Spinal cord (tissue), 10 donors: ENCODE results near the gene ANKH. TPM values are rescaled to one million over a fixed set of nuclear protein-coding genes. Genes with fewer than 3 reads are reported as not detected.
A peak's percentile ranks its signal among the peaks of the same experiment; 100 is the strongest.

Experiments
- DNase-seq, 6 donors: peaks; one replicate each; pipeline versions ENCODE4 v3.0.0 to v3.0.0-alpha.2; 2013 to 2015; ENCODE audit warnings: low spot score in 6 of 6, low read depth in 4 of 6
- H3K27ac ChIP-seq: one replicate; pipeline ENCODE4 v1.5.1; 2013; ENCODE audit warnings: low read depth, low read length, control low read depth
- H3K27me3 ChIP-seq: one replicate; pipeline ENCODE4 v1.6.1; 2013; ENCODE audit warnings: low read length; ENCODE audit not compliant: control insufficient read depth, insufficient read depth
- H3K36me3 ChIP-seq: one replicate; pipeline ENCODE4 v1.6.1; 2013; ENCODE audit warnings: low read length; ENCODE audit not compliant: control insufficient read depth, insufficient read depth
- H3K4me1 ChIP-seq: one replicate; pipeline ENCODE4 v1.6.1; 2013; ENCODE audit warnings: low read length; ENCODE audit not compliant: control insufficient read depth, insufficient read depth
- H3K4me3 ChIP-seq: one replicate; pipeline ENCODE4 v1.5.1; 2013; ENCODE audit warnings: low read depth, low read length, control low read depth
- H3K9me3 ChIP-seq: one replicate; pipeline ENCODE4 v1.6.1; 2013; ENCODE audit warnings: low read length; ENCODE audit not compliant: control insufficient read depth, insufficient read depth
- WGBS: methylation state at CpG from one replicate; pipeline ENCODE4 v1.1.5; 2013; ENCODE audit warnings: missing lambda C conversion rate; ENCODE audit not compliant: insufficient coverage; 5-methylcytosine and 5-hydroxymethylcytosine counted together
- polyA plus RNA-seq, 2 donors: library from polyadenylated mRNA; unstranded; fragments of 120-200 nt; gene quantifications; one replicate each; pipeline ENCODE4 v1.2.1, GENCODE V29; 2013; ENCODE audit not compliant: insufficient read length in 2 of 2
- total RNA-seq, 2 donors: library from RNA; depleted of rRNA in 1 of 2; stranded (reverse); fragments of 120-200 nt in 1 of 2; fragments of >200 nt in 1 of 2; gene quantifications; one replicate each; pipeline versions ENCODE4 v1.2.3 to v1.2.4, GENCODE V29; 2013 to 2014
- donor health status: healthy.

ANKH gene
- total and polyA plus RNA-seq, 4 donors: 45.2 to 73.8 (median 59.6) TPM

GRCh38 chr5:14909369-14909768 is 37.8 kb upstream of the ANKH start:
- Histone ChIP-seq H3K4me3 (no peak overlapping the region), H3K9me3 (no peaks in the 10 kb centered on the region), H3K36me3 (no peaks in the 10 kb centered on the region), H3K27me3 (no peaks in the 10 kb centered on the region), H3K4me1 (no peaks in the 10 kb centered on the region), H3K27ac (no peak overlapping the region)
- no CpG with 5 or more reads among the region's 2 CpGs for WGBS
- no peak for DNase-seq

GRCh38 chr5:14908172-14908571 is 36.6 kb upstream of the ANKH start:
- no peak overlapping the region for H3K27ac ChIP-seq
- WGBS: 83% methylated on average over 4 of the region's 6 CpGs
- no peaks in the 10 kb centered on the region for H3K4me1 ChIP-seq
- no peak overlapping the region for H3K4me3 ChIP-seq
- no peaks in the 10 kb centered on the region for H3K36me3 ChIP-seq
- no peak for DNase-seq
- no peaks in the 10 kb centered on the region for H3K9me3 ChIP-seq
- H3K27me3 ChIP-seq: no peaks in the 10 kb centered on the region

DNA sequence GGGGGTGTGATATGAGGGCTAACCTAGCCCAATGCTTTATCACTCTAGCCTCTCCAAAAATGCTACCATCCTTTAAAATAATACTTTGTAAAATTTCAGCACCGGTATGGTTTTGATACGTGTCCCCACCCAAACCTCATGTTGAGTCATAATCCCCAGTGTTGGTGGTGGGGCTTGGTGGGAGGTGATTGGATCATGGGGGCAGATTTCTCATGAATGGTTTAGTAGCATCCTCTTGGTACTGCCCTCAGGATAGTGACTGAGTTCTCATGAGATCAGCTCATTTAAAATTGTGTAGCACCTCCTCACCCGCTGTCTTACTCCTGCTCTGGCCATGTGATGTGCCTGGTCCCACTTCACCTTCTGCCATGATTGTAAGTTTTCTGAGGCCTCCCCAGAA is 35.0 kb upstream of the ANKH start:
- DNase-seq: no peak
- H3K27ac ChIP-seq: no peak overlapping the region
- 100% methylated on average over 1 of the region's 3 CpGs for WGBS
- H3K4me3 ChIP-seq: no peak overlapping the region
- no peaks in the 10 kb centered on the region for H3K4me1 ChIP-seq
- no peaks in the 10 kb centered on the region for H3K9me3 ChIP-seq
- no peaks in the 10 kb centered on the region for H3K27me3 ChIP-seq
- H3K36me3 ChIP-seq: no peaks in the 10 kb centered on the region

GRCh38 chr5:14902826-14903560 is 31.4 kb upstream of the ANKH start:
- Histone ChIP-seq H3K27me3 (no peaks in the 10 kb centered on the region), H3K4me1 (no peaks in the 10 kb centered on the region), H3K27ac (no peak overlapping the region), H3K4me3 (no peak overlapping the region), H3K36me3 (no peaks in the 10 kb centered on the region), H3K9me3 (no peaks in the 10 kb centered on the region)
- 75% methylated on average over 9 of the region's 14 CpGs for WGBS
- DNase-seq: peak in 1 of 6 donors; percentile 44

DNA sequence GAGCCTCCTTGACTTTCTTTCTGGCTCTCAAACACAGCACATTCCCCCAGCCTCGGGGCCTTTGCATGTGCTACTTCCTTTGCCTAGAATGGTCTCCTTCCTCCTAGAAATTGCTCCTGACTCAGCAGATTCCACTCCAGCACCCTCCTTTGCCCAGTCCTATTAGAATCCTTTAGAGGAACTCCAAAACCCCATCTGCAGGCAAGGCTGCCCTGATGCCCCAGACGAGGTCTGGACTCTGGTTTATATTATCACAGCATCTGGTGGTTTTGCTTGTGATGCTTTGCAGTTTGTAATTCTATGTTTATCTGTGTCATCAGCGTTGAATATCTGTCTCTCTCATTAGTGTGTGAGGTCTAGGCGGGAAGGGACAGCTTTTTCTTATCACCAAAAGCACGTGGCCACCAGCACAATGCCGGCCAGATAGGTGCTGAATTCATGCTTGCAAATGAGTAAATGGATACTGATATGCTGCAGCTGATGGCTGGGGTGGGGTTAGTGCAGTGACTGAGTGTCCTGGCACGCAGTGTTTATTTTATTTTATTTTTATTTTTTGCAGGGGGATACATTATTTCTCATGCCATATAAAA is 30.0 kb upstream of the ANKH start:
- no peaks in the 10 kb centered on the region for H3K4me1 ChIP-seq
- no peak for DNase-seq
- 88% methylated on average over 5 of the region's 7 CpGs for WGBS
- no peaks in the 10 kb centered on the region for H3K9me3 ChIP-seq
- no peak overlapping the region for H3K4me3 ChIP-seq
- H3K27ac ChIP-seq: peak overlapping the region; percentile 35
- no peaks in the 10 kb centered on the region for H3K27me3 ChIP-seq
- H3K36me3 ChIP-seq: no peaks in the 10 kb centered on the region

DNA sequence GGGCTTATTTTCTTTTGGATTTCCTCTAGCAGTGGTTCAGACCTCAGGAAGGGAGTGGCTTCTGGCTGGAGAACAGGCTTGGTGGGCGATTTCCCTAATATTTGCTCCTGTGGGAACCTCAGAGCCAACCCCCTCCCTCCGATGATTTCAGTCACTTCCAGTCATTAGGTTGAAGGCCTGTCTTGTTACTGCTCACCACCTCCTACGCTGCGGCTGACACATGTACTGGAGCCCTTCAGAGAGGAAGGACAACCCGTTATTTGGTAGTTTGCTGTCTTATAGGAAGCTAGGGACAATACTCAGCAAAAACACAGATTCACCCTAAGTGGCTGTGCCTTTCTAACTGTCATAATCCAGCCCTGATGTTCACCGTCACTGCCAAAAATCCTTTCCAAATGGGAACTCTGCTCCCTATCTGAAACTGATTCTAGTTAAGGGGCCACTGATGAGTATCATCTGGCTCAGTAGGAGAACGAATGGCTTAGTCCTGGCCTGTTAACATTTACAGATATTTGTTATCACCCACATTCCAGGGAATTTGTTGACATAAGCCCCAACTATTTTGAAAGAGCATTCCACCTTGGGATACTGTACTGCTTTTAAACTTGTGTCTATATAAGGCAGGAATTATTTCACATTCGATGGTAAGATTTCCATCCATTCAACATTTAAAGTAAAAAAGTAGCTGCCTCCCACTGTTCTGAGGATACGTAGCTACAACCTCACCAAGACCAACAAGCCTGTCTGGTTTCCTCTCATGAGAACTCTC is 29.3 kb upstream of the ANKH start:
- no peaks in the 10 kb centered on the region for H3K36me3 ChIP-seq
- H3K4me1 ChIP-seq: no peaks in the 10 kb centered on the region
- H3K9me3 ChIP-seq: no peaks in the 10 kb centered on the region
- peak in 1 of 6 donors; percentile 31 for DNase-seq
- H3K4me3 ChIP-seq: no peak overlapping the region
- H3K27ac ChIP-seq: peak overlapping the region; percentile 35
- no peaks in the 10 kb centered on the region for H3K27me3 ChIP-seq
- 96% methylated on average over 2 of the region's 9 CpGs for WGBS

GRCh38 chr5:14896131-14896530 is 24.6 kb upstream of the ANKH start:
- Histone ChIP-seq H3K36me3 (no peaks in the 10 kb centered on the region), H3K4me3 (no peak overlapping the region), H3K4me1 (no peaks in the 10 kb centered on the region), H3K27ac (no peak overlapping the region), H3K9me3 (no peaks in the 10 kb centered on the region), H3K27me3 (no peaks in the 10 kb centered on the region)
- DNase-seq: no peak
- WGBS: 100% methylated on average over 3 of the region's 7 CpGs

- Histone ChIP-seq H3K9me3 (no peaks in the 10 kb centered on the region), H3K27ac (no peak overlapping the region), H3K4me3 (no peak overlapping the region), H3K4me1 (no peaks in the 10 kb centered on the region), H3K27me3 (no peaks in the 10 kb centered on the region), H3K36me3 (no peaks in the 10 kb centered on the region)
- DNase-seq: no peak
- 88% methylated on average over 1 of the region's 6 CpGs for WGBS
Measured at GRCh38 chr5:14895301-14895700, 23.7 kb upstream of the ANKH start.

- no peaks in the 10 kb centered on the region for H3K4me1 ChIP-seq
- no peaks in the 10 kb centered on the region for H3K27me3 ChIP-seq
- H3K4me3 ChIP-seq: no peak overlapping the region
- H3K36me3 ChIP-seq: no peaks in the 10 kb centered on the region
- no peaks in the 10 kb centered on the region for H3K9me3 ChIP-seq
- WGBS: 100% methylated on average over 1 of the region's 3 CpGs
- H3K27ac ChIP-seq: no peak overlapping the region
- DNase-seq: no peak
Measured at GRCh38 chr5:14894748-14895147, 23.2 kb upstream of the ANKH start.
